Measurements from ENCODE around the gene RGL2. TPM values are rescaled to one million over a fixed set of nuclear protein-coding genes. Genes with fewer than 3 reads are reported as not detected.
A peak's percentile ranks its signal among the peaks of the same experiment; 100 is the strongest.

RGL2 gene
- total and polyA plus RNA-seq, 2 of the 13 experiments (the other 11 are each of a cell fraction or from before 2014, with no cell fraction given), result 22.9 to 47.4 TPM

DNA sequence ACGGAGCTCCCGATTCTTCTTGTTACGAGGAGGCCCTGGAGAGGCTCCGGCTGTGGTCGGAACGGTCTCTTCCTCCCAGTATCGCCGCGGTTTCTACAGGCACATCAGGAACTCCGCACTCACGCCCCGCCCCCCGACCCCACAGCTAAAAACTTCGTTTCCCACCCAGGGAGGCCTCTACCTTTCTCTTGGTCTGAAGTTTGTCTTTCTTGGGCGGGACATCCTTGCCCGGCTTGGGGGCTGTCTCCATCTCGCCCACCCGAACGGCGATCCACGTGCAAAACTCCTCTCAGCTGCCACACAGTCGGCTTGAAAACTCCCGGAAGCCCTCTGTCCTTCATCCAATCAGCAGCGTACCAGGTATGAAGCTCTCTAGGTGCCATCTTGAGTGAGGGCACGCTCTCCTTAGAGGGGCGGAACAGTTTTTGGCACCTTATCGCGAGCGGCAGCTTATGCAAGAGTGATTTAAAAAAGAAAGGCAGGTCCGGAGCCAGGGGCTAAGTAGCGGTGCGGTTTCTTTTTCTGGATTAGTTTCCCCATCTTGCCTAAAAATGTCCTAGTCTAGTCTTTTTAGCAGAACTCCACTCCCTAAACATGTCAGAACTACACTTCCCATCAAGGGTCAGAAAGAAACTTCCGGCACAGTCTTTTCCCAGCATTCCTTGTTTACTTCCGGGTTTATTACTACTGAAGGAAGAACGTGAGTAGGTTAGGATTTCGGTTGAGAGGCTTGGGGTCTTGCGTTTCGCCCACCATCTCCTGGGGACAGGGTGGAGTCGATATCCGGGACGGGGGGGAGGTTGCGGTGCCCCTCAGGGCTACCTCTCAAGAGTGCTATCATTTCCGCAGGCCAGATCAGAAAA is 9.6 kb downstream of the RGL2 start, which contains the start of the genes PFDN6 and WDR46 (continued):
- TF ChIP-seq, protein P1, sequence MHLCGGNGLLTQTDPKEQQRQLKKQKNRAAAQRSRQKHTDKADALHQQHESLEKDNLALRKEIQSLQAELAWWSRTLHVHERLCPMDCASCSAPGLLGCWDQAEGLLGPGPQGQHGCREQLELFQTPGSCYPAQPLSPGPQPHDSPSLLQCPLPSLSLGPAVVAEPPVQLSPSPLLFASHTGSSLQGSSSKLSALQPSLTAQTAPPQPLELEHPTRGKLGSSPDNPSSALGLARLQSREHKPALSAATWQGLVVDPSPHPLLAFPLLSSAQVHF (CRISPR knock-in tag; IDR thresholded peaks at IDR 0.05), result no peak
- TF ChIP-seq, protein P2, sequence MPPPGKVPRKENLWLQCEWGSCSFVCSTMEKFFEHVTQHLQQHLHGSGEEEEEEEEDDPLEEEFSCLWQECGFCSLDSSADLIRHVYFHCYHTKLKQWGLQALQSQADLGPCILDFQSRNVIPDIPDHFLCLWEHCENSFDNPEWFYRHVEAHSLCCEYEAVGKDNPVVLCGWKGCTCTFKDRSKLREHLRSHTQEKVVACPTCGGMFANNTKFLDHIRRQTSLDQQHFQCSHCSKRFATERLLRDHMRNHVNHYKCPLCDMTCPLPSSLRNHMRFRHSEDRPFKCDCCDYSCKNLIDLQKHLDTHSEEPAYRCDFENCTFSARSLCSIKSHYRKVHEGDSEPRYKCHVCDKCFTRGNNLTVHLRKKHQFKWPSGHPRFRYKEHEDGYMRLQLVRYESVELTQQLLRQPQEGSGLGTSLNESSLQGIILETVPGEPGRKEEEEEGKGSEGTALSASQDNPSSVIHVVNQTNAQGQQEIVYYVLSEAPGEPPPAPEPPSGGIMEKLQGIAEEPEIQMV (CRISPR knock-in tag; IDR thresholded peaks at IDR 0.05; ENCODE audit: low read depth), result peak; percentile 61; the same call in 1 of the 2 replicates
- TF ChIP-seq, protein P3, sequence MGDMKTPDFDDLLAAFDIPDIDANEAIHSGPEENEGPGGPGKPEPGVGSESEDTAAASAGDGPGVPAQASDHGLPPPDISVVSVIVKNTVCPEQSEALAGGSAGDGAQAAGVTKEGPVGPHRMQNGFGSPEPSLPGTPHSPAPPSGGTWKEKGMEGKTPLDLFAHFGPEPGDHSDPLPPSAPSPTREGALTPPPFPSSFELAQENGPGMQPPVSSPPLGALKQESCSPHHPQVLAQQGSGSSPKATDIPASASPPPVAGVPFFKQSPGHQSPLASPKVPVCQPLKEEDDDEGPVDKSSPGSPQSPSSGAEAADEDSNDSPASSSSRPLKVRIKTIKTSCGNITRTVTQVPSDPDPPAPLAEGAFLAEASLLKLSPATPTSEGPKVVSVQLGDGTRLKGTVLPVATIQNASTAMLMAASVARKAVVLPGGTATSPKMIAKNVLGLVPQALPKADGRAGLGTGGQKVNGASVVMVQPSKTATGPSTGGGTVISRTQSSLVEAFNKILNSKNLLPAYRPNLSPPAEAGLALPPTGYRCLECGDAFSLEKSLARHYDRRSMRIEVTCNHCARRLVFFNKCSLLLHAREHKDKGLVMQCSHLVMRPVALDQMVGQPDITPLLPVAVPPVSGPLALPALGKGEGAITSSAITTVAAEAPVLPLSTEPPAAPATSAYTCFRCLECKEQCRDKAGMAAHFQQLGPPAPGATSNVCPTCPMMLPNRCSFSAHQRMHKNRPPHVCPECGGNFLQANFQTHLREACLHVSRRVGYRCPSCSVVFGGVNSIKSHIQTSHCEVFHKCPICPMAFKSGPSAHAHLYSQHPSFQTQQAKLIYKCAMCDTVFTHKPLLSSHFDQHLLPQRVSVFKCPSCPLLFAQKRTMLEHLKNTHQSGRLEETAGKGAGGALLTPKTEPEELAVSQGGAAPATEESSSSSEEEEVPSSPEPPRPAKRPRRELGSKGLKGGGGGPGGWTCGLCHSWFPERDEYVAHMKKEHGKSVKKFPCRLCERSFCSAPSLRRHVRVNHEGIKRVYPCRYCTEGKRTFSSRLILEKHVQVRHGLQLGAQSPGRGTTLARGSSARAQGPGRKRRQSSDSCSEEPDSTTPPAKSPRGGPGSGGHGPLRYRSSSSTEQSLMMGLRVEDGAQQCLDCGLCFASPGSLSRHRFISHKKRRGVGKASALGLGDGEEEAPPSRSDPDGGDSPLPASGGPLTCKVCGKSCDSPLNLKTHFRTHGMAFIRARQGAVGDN (CRISPR knock-in tag; IDR thresholded peaks at IDR 0.05), result peak; percentile 82
- TF ChIP-seq, protein P4, sequence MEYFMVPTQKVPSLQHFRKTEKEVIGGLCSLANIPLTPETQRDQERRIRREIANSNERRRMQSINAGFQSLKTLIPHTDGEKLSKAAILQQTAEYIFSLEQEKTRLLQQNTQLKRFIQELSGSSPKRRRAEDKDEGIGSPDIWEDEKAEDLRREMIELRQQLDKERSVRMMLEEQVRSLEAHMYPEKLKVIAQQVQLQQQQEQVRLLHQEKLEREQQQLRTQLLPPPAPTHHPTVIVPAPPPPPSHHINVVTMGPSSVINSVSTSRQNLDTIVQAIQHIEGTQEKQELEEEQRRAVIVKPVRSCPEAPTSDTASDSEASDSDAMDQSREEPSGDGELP (IDR thresholded peaks at IDR 0.05; ENCODE audit: borderline replicate concordance, low read depth), result peak; percentile 85
- TF ChIP-seq TMF1 (CRISPR knock-in tag; IDR thresholded peaks at IDR 0.05; ENCODE audit: low read depth), result no peak
- no peak for TF ChIP-seq PAF1 (CRISPR knock-in tag; IDR thresholded peaks at IDR 0.05)
- peak; percentile 20 for TF ChIP-seq PHF5A (CRISPR knock-in tag; IDR thresholded peaks at IDR 0.05; ENCODE audit: low read depth, unreplicated experiment)
- TF ChIP-seq, protein P5, sequence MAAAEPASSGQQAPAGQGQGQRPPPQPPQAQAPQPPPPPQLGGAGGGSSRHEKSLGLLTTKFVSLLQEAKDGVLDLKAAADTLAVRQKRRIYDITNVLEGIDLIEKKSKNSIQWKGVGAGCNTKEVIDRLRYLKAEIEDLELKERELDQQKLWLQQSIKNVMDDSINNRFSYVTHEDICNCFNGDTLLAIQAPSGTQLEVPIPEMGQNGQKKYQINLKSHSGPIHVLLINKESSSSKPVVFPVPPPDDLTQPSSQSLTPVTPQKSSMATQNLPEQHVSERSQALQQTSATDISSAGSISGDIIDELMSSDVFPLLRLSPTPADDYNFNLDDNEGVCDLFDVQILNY (CRISPR knock-in tag; conservative IDR thresholded peaks at IDR 0.05), result 0 out of 2 replicates have a peak, but pooled peaks have one; percentile 17
- TF ChIP-seq, protein P6, sequence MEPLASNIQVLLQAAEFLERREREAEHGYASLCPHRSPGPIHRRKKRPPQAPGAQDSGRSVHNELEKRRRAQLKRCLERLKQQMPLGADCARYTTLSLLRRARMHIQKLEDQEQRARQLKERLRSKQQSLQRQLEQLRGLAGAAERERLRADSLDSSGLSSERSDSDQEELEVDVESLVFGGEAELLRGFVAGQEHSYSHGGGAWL (CRISPR knock-in tag; IDR thresholded peaks at IDR 0.05), result peak; percentile 92; the same call in 1 of the 2 replicates
- TF ChIP-seq, protein P7, sequence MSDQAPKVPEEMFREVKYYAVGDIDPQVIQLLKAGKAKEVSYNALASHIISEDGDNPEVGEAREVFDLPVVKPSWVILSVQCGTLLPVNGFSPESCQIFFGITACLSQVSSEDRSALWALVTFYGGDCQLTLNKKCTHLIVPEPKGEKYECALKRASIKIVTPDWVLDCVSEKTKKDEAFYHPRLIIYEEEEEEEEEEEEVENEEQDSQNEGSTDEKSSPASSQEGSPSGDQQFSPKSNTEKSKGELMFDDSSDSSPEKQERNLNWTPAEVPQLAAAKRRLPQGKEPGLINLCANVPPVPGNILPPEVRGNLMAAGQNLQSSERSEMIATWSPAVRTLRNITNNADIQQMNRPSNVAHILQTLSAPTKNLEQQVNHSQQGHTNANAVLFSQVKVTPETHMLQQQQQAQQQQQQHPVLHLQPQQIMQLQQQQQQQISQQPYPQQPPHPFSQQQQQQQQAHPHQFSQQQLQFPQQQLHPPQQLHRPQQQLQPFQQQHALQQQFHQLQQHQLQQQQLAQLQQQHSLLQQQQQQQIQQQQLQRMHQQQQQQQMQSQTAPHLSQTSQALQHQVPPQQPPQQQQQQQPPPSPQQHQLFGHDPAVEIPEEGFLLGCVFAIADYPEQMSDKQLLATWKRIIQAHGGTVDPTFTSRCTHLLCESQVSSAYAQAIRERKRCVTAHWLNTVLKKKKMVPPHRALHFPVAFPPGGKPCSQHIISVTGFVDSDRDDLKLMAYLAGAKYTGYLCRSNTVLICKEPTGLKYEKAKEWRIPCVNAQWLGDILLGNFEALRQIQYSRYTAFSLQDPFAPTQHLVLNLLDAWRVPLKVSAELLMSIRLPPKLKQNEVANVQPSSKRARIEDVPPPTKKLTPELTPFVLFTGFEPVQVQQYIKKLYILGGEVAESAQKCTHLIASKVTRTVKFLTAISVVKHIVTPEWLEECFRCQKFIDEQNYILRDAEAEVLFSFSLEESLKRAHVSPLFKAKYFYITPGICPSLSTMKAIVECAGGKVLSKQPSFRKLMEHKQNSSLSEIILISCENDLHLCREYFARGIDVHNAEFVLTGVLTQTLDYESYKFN (CRISPR knock-in tag; conservative IDR thresholded peaks at IDR 0.05), result peak; percentile 42
- TF ChIP-seq, protein P8, sequence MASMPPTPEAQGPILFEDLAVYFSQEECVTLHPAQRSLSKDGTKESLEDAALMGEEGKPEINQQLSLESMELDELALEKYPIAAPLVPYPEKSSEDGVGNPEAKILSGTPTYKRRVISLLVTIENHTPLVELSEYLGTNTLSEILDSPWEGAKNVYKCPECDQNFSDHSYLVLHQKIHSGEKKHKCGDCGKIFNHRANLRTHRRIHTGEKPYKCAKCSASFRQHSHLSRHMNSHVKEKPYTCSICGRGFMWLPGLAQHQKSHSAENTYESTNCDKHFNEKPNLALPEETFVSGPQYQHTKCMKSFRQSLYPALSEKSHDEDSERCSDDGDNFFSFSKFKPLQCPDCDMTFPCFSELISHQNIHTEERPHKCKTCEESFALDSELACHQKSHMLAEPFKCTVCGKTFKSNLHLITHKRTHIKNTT (CRISPR knock-in tag; IDR thresholded peaks at IDR 0.05), result no peak
- TF ChIP-seq ZFP36L1 (CRISPR knock-in tag; IDR thresholded peaks at IDR 0.05), result no peak
- no peak for TF ChIP-seq ZNF296 (CRISPR knock-in tag; conservative IDR thresholded peaks at IDR 0.05)

Measured in HepG2 (cell line).